Posterior cingulate gyrus (tissue), 11 donors: ENCODE results near the gene ARID5A.

Experiments
- DNase-seq, 10 donors: peaks; one replicate each; pipeline versions ENCODE4 v3.0.0 to v3.0.0-alpha.2; 2020 to 2021; ENCODE audit warnings: mixed read lengths in 3 of 10
- intact Hi-C: fragments of 100-400 bp; cut with DNase I; formaldehyde crosslinking; loops from one replicate; pipeline ENCODE4 v1.15.1; 2023

The ARID5A gene

DNA sequence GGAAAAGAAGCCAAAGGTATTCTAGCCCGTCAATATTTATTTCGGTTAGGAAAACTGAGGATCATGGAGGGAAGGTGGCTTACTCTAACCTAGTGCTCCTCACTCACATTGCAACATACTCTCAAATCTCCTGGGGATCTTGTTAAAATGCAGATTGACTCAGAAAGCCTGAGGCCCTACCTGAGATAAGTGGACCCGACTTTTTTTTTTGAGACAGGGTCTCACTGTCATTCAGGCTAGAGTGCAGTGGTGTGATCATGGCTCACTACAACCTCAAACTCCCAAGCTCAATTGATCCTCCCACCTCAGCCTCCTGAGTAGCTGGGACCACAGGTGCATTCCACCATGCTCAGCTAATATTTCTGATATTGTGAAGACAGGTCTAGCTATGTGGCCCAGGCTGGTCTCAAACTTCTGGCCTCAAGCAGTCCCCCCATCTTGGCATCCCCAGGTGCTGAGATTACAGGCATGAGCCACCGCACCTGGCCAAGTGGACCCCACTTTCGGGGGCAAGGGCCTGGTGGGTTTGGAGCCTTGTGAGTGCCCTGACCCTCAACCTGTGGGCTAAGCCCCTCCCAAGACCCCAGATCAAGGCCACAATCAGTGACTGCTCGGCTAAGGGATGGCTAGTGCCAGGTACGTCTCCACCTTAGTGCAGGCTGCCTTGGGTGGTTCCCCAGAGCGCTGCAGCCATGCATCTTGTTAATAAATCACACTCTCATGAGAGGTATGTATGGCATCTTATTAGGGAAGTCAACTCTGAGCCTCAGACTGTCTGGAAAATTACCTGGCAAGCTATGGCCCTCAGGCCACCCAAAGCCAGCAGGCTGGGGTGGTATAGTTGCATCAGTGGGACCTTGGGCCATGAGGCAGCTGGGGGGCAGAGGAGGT lies 30.3 kb upstream of the ARID5A start:
- peak in 1 of 10 donors; percentile 57 for DNase-seq
- intact Hi-C loops: no loop called here

DNA sequence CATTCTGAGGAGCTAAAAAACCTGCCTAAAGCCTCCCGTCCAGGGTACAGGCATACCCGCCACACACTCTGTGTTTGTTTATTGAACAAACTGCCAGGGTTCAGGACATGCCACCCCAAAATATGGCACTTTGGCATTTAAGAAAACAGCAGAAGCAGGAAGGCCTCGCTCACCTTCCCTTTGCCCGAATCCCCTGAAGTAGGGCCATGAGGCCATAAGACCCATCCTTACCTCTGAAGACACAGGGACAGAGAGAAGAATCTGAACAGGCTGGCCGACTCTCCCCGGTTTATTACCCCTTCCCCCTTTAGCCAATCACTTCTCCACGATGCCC lies 29.7 kb upstream of the ARID5A start:
- intact Hi-C loops: no loop called here
- peak in 1 of 10 donors; percentile 67 for DNase-seq

DNA sequence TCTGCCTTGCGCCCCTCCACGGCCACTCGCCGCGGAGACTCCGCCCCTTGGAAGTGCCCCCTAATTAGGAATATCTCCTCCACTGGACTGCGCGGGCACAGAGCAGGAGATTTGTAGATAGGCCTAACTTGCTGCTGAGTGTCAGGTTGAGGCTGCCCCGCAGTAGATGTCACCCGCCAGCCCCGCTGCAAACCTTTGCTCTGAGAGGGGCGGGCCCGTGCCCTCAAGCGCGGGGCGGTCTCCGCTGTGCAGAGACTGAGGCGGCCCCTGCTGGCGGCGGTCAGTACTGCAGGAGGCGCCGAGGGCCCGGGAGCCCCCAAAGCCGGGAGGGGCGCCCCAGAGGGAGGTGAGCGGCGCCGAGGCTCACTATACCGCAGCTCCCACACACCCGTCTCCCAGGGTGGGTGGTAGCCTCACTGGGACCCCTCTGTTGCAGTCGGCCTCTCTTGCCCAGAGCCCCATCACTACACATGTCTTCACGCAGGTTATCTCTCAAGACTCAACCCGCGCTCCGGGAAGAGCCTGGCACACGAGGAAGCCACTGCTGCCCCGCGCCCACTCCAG lies 28.5 kb upstream of the ARID5A start:
- intact Hi-C loops: no loop called here
- DNase-seq: peak; percentile 51 to 97 (median 73)

DNA sequence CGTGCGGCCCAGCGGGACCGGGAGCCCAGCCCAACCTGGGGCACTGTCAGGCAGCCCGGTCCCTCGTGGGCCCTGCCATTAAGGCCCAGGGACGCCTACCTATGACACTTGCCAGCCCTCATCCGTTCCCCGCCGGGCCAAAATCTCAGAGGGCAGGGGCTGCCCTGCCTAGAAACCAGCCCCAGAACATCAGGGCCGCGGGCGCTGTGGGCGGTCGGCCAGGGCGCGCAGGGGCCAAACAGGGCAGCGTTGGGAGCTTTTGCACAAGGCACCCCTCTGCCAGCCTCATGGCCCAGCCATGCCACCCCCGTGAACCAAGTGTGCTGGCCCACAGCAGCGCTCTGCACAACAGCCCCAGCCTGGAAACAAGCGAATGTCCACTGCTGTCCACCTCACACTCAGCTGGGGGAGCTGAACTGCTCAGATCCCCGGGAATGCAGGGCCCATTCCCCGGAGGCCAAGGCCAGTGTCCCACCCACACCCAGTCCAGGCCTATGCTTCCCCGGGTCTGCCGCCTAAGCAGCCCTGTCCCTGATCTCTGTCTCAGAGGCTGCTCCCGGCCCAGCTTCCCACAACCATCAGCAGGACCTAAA lies 27.9 kb upstream of the ARID5A start:
- peak in 2 of 10 donors; percentile 76 to 78 for DNase-seq
- intact Hi-C loops: loop anchor here (1.0 kb wide), 4 partner anchors 46 to 203 kb away; partner anchors contain the start of gene SNRNP200

DNA sequence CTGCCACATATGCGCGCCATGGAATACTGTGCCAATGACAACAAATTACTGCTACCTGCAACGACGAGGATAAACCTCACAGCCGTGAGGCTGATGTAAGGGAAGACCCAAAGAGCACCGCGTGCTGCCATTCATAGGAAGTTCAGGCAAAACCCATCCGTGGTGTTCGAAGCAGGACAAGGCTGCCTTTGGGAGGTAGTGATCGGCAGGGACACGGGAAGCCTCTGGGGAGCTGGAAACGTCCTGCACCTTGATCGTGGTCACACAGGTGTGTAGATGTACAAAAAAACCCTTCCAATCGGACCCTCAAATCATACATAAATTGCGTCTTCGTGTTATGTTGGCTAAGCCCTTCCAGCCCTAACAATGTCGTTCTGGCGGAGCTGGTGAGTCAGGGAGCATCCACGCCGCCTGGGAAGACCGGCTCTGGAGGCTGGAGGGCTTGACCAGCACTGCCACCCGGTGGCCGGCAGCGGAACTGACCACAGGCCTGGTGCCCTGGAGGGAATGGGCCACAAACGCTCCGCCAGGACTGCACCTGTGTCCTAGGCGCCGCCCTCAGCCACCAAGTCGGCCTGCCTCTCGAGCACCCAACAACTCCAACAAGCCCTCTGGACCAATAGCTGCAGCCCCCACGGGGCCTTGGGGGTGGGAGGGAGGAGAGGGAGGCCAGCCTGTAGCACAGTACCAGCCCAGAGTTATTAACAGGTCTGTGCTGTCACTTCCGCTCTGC lies 27.3 kb upstream of the ARID5A start:
- intact Hi-C loops: loop anchor here (1.0 kb wide), 4 partner anchors 45 to 204 kb away; partner anchors contain the start of gene SNRNP200
- DNase-seq: peak; percentile 78 to 98 (median 91)

DNA sequence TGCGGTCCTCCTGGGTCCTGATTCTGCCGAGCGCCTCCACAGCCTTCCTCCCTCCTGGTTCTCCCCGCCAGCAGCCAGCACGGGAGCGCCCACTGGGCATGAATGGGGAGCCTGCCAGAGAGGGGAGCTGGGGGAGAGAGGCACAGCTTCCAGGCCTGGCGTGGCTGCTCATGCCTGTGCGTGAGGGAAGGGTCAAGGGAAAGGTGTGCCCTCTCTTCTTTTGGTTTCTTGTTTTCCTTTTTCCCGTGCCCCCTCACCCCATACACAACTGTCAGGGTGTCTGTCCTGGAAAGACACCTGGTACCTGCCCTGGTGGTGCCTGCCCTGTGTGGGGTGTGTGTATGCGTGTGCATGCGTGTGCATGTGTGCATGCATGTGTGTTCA lies 26.7 kb upstream of the ARID5A start:
- DNase-seq: no peak
- intact Hi-C loops: loop anchor here (1.0 kb wide), 4 partner anchors 44 to 205 kb away; partner anchors contain the start of gene SNRNP200

DNA sequence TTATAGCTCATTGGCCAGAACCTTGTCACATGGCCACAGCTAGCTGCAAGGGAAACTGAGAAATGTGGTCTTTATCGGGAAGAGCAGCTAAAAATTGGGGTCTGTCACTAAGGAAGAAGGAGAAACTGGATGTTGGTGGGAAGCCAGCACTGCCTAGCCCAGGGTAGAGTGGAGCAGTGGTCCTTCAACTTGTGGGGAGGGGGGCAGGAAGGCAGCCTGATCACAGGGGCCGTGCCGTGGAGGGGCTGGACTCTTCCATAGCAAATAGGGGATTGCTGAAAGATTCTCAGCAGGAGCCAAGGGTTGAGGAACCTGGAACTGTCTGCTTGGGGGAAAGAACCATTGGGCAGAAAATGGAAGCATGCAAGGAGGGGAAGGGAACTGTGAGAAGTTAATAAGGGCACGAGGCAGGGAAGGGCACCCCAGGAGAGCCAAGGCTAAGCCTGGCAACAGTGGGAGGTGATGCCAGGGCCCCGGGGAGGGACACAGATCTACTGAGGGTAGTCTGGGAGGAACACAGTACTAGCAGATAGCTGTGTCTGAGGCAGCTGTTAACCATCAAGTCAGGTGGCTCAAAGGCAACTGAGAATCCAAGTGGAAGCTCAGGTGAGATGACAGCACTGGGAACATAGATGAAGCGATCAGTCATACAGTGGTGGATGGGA lies 25.5 kb upstream of the ARID5A start:
- intact Hi-C loops: no loop called here
- no peak for DNase-seq

DNA sequence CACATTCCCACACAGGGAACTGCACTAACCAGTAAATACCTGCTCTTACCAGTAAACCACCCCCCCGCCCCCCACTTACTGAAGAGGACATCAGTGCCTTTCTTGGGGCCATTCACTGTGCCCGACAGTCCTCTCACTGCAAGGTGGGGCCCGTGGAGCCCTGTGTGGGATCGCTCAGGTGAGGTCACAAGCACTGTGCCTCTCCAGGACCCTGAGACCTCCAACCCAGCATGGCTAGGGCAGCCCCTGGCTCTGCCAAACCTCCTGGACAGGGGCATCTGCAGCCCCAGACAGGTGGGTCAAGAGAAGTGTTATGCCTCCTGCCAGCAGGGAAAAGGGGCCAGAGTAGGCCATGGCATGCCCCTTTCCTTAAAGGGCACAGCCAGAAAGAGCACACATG lies 24.7 kb upstream of the ARID5A start:
- intact Hi-C loops: no loop called here
- no peak for DNase-seq

DNA sequence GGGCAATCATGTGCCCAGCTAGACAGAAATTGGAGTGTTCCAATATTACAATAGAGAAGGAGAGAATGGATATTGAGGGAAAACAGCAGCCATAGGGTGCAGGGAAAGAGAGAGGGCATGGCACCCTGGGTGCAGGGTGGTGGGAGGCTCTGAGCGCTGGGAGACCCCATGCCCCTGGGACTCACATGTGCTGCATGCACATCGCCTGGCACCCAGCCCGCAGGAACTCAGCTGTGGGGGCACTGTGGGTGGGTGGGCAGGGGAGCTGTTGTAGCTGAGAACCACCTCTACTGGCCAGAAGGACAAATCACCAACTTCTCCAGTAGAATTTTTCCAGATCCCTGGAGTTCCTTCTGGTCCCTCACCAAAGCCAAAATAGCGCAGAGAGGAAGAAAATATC lies 24.2 kb upstream of the ARID5A start:
- intact Hi-C loops: no loop called here

DNA sequence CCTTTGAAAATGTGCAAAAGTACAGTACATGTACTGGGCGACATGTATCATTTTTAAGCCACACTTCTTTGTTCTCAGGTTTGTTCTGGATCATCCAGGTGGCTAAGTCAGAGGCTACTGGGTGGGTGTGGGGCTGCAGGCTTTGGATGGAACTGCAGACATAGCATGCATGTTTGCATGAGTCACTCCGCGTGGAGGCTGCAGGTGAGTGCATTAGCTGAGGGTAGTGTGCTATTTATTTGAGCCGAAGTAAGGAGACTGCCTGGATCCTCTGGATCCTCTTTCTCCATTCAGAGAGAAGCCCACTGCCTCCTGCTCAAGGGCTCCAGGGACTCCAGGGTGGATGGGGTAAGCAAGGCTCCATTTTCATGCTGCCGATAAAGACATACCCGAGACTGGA lies 22.0 kb upstream of the ARID5A start:
- DNase-seq: no peak
- intact Hi-C loops: no loop called here

More for the DNA sequence above, 24.2 kb upstream of the ARID5A start:
- DNase-seq: no peak

DNA sequence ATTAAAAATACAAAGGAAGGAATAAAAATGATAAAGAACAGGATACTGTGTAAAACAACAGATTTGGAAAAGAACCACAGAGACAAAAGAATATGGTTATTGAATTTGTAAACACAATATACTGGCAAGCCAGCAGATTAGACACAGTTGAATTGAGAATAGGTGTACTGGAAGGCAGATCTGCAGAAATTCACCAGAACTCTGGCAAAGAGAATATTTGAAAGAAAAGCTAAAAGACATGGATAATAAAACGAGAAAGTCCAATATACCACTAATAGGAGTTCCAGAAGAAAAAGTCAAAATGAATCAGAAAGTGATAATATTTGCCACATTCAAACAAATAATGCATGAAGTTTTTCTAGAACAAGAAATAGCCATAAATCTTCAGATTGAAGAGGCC lies 19.5 kb upstream of the ARID5A start:
- intact Hi-C loops: no loop called here
- no peak for DNase-seq

DNA sequence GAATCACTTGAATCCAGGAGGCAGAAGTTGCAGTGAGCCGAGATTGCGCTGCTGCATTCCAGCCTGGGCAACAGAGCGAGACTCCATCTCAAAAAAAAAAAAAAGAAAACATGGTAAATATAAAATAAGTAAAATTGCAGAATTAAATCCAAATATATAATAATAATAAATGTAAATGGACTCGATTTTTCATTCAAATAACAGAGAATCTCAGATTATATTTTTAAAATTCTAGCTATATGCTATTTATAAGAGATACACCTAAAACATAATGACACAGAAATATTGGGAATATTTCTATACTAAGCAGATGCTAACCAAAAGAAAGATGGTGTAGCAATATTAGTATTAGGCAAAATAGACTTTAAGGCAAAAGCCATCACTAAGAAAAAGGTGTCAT lies 16.3 kb upstream of the ARID5A start:
- intact Hi-C loops: no loop called here

DNA sequence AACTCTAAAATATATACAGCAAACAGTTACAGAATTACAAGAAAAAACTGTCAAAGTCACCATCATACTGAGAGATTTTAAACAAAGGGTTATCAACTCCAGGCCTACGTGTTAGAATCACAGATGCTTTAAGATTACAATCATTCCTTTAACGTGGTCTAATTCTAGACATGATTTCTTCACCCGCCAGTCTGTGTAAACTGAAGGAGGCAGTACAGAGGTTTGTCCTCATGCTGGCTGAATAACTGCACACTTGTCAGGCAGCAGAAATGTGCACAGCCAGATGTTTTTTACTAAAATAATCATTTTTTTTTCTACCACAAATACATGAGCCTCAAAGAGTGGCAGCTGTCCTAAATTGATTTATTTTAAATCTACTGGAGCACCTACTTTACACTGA lies 15.9 kb upstream of the ARID5A start:
- no peak for DNase-seq
- intact Hi-C loops: no loop called here

More for the DNA sequence above, 16.3 kb upstream of the ARID5A start:
- DNase-seq: peak in 1 of 10 donors; percentile 18

DNA sequence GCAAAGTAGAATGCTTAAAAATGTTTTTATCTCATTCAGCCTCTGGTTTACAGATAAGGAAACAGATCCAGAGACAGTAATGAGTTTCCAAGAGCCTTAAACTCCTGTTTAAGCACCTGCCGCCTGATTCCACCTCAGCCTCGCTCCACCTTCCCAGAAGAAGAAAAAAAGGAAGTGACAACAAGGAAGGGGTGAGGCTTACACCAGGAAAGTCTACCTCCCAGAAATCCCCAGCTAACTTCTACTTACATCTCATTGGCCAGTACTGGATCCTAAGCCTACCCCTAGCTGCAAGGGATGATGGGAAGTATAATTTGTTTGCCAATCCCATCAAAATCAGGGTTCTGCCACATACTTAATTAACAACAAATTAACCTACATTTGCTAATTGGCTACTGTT lies 15.3 kb upstream of the ARID5A start:
- DNase-seq: peak in 1 of 10 donors; percentile 7
- intact Hi-C loops: no loop called here

DNA sequence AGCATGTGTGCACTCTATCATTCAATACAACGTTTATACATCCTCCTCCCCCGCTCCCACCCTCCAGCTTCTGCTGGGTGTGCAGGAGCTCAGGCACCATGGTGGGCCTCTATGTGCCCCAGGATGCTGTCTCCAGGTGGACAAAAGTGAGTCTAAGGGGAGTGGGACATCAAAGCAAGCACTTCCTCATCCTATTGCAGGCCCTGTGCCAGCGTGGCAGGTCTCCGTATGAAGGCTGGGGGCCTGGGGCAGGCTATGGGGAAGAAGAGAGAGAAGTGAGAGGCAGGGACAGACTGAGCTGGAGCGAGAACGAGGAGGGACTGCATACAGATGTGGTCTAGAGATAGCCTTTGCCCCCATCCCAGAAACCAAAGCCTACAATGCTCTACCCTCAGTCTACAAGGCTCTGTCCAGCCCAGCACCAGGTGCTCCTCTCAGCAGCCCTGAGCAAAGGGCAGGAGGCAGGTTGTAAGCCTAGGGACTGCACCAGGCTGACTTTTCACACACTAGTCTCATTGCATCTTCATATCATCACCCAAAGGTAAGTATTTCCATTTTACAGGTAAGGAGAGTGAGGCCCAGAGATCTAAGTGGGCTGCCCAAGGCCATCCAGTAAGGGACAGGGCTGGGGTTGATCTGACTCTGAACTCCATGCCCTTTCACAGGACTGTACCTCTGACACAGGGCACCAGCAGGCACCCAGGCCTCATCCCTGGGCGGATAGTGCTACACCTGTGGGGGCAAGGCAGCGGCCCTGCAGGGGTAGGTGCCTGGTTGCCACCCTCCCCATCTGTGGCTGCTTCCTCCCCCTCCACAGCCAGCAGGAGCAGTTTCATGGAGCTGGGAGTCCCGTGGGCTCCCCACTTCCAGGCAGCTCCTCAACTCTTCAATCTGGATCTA lies 14.0 kb upstream of the ARID5A start:
- intact Hi-C loops: no loop called here
- DNase-seq: peak in 3 of 10 donors; percentile 9 to 74 (median 32)

DNA sequence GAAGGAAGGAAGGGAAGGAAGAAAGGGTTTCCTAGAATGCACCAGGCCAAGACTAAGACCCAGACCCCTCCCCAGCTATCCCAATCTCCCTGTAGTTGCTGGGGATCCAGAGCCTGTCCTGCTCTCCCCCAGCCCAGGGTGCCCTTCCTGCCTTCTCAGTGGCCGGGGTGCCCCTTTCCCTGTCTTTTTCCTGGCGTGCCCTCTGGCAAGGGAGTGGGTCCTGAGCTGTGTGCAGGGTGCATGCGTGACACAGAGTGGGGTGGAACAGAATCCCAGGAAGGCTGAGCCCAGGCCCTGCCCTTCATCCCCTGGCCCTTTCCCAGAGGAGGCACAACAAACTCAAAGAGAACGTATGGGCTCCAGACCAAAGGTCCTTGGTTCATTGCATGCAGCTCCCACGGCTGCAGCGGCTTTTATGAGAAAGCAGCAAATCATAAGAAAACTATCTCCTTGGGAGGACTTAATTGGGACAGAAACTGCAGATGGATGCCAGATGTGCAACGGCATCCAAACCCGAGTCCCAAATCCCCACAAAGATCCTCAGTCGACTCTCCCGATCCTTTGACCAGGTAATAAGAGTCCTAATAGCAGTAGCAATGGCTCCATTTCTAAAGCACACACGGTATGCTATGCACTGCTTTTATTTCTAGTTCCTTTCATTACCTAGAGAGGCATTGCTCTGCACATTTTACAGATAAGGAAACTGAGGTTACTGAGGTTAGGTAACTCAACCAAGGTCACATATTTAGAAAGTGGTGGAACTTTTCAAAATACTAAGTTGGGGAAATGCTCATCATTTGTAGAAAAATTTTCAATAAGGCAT lies 12.7 kb upstream of the ARID5A start:
- intact Hi-C loops: no loop called here
- peak in 3 of 10 donors; percentile 1 to 72 (median 66) for DNase-seq

DNA sequence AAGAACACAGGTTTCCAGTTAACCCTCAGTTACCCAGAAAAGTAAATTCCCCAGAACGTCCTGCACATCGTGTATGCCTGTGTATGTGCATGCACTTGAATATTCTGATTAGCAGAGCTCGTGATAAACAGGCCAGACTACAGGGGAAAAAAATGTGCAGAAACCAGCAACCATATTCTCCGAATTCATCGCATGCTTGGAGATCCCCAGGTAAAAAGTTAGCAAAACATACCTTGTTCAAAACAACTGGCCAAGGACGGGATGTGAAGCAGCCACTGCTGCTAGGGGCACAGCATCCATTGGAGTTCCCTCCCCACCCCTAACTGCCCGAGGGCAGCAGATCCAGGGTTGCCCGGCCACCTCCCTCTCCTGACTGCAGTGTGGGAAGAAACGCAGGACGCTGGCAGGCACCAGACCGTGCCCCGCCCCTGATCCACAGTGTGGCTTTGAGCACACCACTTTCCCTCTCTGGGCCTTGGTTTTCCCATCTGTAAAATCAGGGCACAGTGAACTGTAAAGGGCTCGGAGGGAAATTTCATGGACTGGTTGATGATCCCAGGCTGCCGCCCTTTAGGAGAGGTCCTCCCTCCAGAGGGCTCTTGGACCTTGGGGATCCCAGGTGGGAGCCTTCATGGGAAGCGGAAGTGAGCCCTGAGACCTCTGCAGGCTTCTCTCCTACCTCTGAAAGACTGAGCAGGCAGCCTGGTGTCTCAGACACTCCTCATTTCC lies 11.9 kb upstream of the ARID5A start:
- intact Hi-C loops: no loop called here
- DNase-seq: peak in 3 of 10 donors; percentile 4 to 64 (median 35)

DNA sequence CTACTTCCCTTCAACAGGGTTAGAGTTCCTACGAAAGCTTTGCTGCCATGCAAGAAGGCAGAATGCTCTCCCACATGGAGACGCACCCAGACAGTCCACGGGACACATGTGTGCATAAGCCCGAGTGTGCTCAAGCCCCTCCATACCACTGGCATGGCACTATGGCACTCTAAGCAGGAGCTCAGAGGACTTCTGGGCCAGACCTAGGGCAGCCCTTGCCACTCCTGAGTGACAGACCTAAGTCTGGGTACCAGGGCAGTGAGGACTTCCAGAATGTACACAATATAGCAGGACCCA lies 11.4 kb upstream of the ARID5A start:
- intact Hi-C loops: no loop called here
- peak in 1 of 10 donors; percentile 44 for DNase-seq
